DMS 273 (cell line): Measurements from ENCODE around the gene COX8C.

Experiments
- DNase-seq: peaks from one replicate; lab custom pipeline; 2025; ENCODE audit not compliant: unreplicated experiment; lab: John Stamatoyannopoulos, UW

The COX8C gene, protein sequence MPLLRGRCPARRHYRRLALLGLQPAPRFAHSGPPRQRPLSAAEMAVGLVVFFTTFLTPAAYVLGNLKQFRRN

DNA sequence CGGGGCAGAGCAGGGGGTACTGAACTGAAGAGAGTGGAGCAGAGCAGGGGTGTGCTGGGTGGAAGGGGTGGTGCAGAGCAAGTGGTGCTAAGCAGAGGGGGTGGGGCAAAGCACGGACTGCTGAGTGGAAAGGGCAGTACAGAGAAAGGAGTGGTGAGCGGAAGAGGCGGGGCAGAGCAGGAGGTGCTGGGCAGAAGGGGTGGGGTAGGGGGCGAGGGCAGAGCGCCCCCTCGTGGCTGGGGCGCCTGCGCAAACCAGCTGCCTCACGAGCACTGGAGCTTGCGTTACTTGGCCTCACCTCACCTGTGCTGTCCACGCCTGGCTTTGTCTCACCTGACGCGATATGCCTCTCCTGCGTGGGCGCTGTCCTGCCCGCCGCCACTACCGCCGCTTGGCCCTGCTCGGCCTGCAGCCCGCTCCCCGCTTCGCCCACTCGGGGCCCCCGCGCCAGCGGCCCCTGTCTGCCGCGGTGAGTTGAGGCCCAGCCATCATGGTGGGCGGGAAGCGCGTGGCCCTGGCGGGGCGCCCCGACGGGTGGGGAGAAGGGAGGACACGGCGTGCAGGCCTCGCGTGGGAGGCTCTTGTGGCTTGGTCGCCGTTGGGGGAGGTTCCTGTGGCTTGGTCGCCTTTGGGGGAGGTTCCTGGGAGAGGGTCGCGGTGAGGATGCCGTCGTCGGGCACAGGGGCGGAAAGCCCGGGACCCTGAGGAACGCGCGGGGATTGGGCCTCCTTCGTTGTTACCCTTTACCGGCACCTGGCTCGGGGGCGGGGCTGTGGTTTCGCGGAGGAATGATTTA is at the start of gene COX8C:
Gene COX8C (plus strand): TSS at position 257 of the 796 bp plus-strand sequence. CDS start 87 bp downstream, at position 344.
- no peak for DNase-seq

DNA sequence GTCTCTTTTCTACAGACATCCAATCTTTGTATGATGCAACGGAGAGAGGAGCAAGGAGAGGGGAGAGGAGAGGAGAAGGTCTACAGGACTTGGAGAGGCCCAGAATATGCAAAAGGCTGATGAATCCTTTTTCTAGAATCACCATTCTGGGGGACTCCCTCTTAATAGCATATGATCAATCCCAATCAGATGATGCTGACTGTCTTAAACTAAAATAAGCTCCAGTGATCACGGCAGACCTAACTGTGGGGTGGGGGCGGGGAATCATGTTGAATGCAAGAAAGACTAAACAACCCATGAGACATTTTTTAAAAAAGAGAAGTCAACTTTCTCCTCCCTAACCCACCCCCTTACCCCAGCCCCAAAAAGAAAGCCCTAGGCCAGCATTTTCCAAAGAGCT is 47.6 kb upstream of the COX8C start:
- no peak for DNase-seq

DNA sequence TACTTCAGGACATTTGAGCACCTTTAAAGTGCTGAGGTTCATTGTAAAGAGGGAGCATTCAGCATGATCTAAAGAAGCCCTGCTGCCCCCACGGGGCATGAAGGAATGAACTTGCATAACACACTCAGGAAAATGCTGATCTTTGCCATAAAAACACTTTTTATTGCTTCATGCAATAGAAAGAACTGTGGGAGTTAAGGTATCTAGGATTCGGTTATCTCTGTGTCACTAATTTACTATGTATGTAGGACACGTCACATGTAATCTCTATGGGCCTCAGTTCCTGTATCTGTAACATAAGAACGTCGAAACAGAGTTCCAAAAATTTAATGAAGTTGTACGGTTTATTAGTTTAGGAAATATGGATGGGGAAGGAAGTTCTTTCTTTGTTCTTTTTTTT is 47.1 kb upstream of the COX8C start:
- no peak for DNase-seq

DNA sequence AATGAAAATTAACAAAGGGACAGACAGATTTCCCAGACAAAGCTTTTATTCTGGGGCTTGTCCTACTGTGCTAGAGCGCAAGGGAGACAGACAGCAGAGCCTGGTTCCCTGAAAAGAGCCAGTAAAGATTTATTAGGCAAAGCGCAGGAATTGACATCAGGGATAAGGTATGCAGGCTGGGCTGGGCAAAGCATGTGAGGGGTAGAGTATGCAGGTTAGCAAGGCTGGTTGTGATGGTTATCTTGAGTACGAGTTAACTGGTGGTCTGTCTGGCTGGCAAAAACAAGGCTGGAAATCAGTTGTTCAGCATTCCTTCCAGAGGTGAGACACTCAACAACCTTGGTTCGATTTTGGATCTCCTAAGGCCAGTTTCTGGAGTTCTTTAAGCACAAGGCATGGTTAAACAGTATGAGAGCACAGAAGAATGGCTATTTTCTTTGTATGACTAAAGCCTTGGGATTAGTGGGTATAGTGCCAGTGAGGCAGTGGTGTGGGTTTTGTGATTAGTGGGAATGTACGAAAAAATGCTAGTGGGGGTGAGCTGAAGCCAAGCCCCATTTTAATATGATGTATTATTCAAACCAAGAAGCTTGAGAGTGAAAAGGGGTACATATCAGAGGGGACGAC is 45.0 kb upstream of the COX8C start:
- DNase-seq, result no peak

DNA sequence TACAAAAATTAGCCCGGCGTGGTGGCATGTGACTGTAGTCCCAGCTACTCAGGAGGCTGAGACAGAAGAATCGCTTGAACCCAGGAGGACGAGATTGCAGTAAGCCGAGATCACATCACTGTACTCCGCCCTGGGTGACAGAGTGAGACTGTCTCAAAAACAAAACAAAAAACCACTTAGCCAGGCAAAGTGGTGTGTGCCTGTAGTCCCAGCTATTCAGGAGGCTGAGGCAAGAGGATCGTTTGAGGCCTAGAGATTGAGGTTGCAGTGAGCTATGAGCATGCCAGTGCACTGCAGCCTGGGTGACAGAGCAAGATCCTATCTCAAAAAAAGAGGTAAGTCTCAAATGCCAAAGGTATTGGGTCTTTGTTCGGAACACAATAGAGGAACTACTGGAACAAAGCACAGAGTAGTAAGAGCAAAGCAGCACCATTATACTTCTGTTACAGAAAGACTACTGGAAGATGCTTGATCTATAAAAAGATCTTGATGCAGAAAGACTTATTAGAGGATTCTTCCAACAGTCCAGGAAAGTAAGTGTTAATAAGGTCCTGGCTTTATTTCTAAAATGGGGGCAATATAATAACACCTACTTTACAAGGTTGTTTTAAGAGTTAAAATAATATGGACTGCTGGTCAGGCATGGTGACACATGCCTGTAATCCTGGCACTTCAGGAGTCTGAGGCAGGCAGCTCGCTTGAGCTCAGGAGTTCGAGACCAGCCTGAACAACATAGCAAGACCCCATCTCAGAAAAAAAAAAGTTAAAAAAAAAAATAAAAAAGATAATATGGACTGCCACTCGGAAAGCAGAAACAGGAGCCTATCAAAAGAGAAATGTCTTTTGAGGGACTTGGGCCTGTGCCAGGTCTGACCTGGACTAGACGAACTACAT is 44.0 kb upstream of the COX8C start:
- DNase-seq, result no peak

DNA sequence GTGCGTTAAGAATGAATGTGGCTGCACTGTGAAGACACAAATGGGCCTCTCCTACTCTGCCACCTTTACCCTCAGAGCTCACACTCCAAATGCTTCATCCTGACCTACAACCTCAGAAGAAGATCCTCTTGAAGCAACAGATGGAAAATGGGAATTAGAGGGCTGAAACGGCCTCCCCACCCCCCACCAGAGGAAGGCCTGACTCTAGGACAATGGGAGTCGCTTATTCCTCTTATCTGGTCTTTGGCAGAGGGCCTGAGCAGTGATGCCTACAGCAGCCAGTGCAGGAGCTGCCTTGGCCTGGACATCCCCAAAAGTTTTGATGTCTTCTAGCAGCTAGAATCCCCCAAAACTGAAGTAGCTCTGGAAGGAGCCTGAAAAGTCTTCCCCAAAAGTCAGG is 43.3 kb upstream of the COX8C start:
- peak; percentile 17 for DNase-seq

DNA sequence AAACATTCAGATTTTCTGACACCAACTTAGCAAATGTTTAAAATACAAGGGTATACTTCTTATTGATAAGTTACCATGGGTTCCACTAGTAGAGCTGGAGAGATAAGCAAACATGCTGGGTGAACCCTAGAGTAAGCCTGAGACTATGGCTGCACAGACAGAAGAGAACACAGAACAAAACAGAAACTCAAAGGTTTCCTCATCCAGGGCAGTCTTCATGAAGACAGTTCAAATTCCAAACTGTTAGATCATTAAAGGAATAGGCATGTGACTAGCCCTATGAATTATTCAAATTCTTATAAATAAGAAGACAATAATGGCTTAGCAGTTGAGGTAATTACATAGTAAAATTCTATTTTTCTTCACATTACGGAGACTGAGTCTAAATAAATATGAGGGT is 42.2 kb upstream of the COX8C start:
- no peak for DNase-seq

DNA sequence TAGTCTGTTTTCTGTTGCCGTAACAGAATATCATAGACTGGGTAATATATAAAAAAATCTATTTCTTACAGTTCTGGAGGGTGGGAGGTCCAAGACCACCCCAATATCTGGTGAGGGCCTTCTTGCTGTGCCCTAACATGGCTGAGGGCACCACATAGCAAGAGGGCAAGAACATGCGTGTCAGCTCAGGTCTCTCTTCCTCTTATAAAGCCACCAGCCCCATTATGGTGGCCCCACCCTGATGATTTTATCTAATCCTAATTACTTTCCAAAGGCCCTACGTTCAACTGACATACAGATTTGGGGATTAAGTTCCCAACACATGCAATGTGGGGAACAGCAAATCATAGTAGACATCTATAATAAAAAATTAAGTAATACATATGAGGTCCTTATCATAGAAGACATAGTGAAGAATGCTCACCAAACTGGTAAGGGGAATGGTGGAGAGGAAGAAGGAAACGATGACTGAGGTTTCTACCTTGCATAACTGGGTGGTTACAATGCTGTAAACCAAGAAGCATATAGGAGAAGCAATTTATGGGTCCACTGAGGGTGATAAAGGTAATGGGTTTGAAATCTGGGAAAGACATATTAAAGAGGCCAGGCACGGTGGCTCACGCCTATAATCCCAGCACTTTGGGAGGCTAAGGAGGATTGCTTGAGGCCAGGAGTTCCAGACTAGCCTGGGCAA is 41.1 kb upstream of the COX8C start:
- no peak for DNase-seq

DNA sequence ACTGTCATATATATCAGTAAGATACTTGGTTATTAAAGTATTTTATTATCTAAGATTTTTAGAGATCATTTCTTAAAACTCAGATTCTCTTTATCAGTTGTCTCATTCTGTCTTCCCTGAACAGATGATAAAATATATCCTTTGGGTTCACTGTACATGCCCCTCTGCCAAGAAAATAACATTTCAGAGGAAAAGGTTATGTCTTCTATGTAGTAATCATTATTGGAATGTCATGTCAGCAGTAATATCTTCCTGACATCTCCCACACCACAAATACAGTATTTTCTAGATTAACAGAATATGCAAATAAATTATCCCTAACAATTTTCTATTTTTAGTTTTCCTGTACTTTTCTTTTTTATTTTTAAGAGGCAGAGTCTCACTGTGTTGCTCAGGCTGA is 40.2 kb upstream of the COX8C start:
- no peak for DNase-seq

DNA sequence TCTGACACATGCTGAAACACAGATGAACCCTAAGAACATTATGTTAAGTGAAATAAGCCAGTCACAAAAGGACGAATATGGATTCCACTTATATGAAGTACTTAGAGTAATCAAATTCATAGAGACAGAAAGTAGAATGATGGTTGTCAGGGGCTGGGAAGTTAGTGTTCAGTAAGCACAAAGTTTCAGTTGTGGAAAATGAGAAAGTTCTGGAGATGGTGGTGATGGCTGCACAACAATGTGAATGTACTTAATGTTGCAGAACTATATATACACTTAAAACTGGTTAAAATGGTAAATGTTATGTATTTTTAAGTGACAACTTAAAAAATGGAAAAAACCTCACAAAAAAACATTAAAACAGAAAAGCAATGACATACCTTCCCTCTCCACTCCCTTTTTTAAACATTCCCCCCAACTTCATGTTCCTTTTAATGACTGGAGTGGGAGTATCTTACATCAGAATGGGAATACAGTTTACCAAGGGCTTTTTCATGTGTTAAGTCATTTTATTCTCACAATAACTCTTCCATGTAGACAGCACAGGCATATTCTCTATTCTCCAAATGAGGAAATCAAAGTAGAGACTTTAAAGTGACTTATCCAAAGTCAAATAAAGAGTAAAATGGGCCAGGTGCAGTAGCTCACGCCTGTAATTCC is 38.2 kb upstream of the COX8C start:
- no peak for DNase-seq

DNA sequence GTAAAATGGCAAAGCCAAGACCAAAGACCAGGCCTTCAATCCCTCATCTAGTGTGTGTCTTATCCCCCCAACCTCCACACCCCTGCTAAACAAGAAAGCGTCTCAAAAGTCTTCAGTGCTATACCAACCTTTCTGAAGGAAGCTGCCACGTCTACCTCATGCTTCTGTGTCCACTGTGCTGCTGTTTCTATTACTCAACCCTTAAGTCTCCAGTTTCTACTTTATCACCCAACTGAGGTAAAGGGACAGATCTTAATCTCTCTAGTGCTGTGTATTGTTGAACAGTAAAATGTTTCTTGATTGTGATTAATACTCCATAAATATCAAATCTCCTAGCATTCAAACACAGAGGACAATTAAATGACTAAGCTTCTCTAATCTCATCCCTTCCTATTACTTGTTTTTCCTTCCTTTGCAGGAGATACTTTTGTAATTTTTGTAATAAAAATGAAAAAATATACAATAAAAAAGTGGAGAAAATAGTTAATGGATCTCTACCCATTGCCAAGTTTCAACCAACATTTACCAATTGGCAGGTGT is 37.5 kb upstream of the COX8C start:
- no peak for DNase-seq

DNA sequence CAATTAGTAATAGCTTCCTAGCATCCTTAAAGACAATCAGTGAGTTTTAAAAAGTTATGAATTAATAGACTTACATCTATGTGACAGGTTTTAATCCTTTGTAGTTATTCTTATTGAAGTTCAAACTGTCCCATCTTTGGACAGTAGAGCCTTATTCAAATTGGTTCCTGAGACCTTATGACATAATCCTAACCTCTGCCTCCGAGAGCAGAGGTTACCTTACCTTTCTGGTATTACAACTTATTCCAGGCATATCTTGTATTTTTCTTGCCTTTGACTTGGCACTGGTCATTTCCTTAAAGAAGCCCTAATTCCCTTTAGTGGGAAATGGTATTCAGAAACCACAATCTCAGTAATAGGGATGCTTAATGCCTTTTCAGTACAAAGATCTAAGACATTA is 35.9 kb upstream of the COX8C start:
- DNase-seq, result no peak

DNA sequence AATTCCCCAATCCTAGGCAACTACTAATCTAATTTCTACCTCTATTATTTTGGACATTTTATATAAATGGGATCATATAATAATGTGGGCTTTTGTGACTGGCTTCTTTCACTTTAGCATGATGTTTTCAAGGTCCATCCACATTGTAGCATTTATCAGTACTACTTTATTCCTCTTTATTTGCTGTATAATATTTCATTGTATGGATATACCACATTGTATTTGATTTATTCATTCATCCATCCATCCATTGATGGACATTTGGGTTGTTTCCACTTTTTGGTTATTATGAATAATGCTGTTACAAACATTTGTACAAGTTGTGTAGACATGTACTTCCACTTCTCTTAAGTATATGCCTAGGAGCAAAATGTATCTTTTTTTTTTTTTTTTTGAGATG is 31.4 kb upstream of the COX8C start:
- no peak for DNase-seq

DNA sequence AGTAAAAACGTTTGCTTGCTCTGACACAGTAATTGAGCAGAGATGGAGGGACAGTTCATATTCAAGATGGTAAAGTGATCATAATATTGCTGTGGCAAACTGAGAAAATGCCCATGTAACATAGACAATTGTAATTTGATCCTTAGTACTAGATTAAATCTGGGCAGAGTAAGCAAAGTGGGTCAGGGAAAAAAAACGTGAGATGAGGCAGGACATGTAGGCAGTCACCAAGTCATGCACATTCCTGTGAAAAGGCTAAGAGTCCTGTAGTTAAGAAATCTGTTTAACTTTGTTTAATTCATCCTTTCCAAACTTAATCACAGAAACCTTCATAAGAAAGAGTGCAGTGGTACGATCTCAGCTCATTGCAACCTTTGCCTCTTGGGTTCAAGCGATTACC is 30.3 kb upstream of the COX8C start:
- no peak for DNase-seq

DNA sequence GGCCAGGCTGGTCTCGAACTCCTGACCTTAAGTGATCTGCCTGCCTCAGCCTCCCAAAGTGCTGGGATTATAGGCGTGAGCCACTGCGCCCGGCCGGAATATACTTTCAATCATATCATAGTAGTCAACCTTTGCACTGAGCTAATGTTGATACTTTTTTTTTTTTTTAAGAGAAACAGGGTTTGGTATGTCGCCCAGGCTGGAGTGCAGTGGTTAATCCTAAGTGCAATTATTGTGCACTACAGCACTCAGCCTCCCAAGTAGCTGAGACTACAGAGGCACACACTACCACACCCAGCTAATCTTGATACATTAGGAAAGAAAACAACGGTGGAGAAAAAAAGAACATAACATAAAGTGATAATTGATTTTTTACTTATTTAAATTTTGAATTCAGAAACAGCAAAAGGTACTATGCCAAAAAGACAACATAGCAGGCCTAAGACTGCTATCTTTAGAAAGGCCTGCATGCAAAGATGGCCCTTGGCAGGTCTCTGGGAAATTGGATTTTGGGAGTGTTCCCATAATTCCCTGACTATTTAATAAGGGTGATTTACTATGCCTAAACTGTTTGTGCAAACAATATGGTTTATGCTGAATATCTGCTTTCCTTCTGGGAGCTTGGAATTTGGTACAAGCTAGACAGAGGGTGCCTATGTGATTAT is 29.6 kb upstream of the COX8C start:
- DNase-seq, result no peak

DNA sequence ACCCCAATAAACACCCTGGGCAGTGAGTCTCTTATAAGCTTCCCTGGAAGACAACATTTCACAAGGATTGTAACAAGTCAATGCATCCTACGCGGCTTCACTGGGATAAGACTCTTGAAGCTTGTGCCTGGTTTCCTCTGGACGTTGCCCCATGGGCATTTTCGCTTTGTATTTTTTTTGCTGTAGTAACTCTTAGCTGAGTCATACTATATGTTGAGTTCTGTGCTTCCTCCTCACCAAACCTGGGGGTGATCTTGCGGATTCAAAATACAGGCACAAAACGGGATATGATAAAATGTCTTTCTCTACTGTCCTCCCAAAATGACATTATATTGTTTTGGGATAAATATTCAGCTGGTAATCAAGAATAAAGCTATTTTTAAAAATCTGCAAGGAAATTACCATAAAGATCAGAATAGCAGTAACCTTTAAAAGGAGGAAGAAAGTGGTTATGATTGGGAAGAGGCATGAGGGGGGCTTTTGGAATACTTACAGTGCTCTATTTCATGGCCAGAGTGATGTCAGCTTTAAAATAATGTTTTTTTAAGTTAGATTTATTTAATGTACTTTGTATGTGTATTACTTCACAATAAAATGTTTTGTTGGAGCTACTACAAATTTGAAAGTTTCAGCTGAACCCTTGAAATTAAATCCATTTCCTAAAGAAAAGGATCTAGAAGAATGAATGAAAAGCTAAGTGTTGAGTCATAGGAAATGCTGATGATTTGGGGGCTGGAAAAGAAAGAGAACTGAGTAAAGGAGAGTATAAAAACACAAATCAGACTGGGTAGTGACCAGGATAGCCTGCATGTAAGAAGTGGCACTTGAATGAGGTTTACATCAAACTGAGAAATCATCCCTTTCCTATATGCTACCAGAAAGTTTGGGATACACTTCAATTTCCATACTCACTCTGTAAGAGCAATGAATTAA is 28.8 kb upstream of the COX8C start:
- DNase-seq, result no peak

DNA sequence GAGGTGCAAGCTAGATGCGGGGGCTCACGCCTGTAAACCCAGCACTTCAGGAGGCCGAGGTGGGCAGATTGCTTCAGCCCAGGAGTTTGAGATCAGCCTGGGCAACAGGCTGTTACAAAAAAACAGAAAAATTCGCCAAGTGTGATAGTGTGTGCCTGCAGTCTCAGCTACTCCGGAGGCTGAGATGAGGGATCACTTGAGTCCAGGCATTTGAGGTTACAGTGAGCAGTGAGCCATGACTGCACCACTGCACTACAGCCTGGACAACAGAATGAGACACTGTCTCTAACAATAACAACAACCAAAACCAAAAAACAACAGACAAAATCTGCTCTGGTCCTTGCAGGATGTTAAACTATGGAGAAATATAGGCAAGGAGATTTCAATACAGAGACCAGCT is 28.1 kb upstream of the COX8C start:
- no peak for DNase-seq

DNA sequence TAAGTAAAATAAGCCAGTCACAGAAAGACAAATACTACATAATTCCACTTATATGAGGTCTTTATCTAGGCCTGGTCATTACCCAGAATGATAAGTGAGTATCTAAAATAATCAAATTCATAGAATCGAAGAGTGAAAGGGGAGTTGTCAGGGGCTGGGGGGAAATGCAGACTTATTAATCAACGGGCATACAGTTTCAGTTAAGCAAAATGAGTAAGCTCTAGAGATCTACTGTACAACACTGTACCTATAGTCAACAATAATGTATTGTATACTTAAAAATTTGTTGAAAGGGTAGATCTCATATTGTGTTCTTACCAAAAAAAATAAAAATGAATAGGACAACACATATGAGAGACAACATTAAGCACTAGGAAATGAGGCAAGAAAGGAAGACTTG is 27.5 kb upstream of the COX8C start:
- DNase-seq, result no peak

DNA sequence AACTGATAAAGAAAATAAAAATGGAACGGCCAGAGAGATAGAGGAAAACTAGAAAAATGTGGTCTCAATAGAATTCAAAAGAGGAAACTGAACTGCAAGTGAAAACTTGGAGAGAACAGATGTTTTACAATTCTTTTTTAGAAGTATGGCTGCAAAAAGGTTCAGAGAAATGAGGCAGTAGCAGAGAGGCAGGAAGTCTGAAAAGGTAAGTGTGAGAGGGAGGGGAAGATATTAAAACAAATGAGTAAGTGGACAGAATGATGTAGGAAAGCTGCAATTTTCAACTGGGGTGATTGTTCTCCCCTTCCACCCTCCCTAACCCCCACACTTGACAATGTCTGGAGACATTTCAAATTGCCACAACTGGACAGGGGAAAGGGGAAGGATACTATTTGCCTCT is 27.0 kb upstream of the COX8C start:
- no peak for DNase-seq
